ENCODE results near the gene APEH.

Gene APEH

GRCh38 chr3:49700453-49701128 is 26.4 kb downstream of the APEH start:
- no peak overlapping the region for H3K4me3 ChIP-seq
- DNase-seq (ENCODE audit: low read depth, low spot score), result no peak
- no peaks in the 10 kb centered on the region for H3K36me3 ChIP-seq (ENCODE audit: insufficient read depth, low read length)
- no peak overlapping the region for H3K9ac ChIP-seq (ENCODE audit: insufficient read length)
- TF ChIP-seq POLR2AphosphoS5 (IDR thresholded peaks at IDR 0.05; ENCODE audit: borderline replicate concordance, low read depth, low read length) (no peak), FOXP2 (optimal IDR thresholded peaks at IDR 0.05; ENCODE audit: control extremely low read depth, extremely low read length, insufficient read depth) (no peak), EZH2 (IDR thresholded peaks at IDR 0.05) (no peak)
- H3K9me3 ChIP-seq (ENCODE audit: low read depth, low read length), result no peaks in the 10 kb centered on the region
- no peak overlapping the region for H3K27ac ChIP-seq

- Histone ChIP-seq H3K36me3 (ENCODE audit: insufficient read depth, low read length) (no peaks in the 10 kb centered on the region), H3K4me3 (no peak overlapping the region), H3K27ac (no peak overlapping the region), H3K9me3 (ENCODE audit: low read depth, low read length) (no peaks in the 10 kb centered on the region), H3K9ac (ENCODE audit: insufficient read length) (no peak overlapping the region)
- no peak for DNase-seq (ENCODE audit: low read depth, low spot score)
- TF ChIP-seq EZH2 (IDR thresholded peaks at IDR 0.05) (no peak), POLR2AphosphoS5 (IDR thresholded peaks at IDR 0.05; ENCODE audit: borderline replicate concordance, low read depth, low read length) (no peak)
Observed at GRCh38 chr3:49701388-49702077, 27.4 kb downstream of the APEH start.

- no peaks in the 10 kb centered on the region for H3K36me3 ChIP-seq (ENCODE audit: insufficient read depth, low read length)
- DNase-seq (ENCODE audit: low read depth, low spot score), result no peak
- H3K9ac ChIP-seq (ENCODE audit: insufficient read length), result no peak overlapping the region
- no peak for TF ChIP-seq EZH2 (IDR thresholded peaks at IDR 0.05)
- no peak for TF ChIP-seq FOXP2 (optimal IDR thresholded peaks at IDR 0.05; ENCODE audit: control extremely low read depth, extremely low read length, insufficient read depth)
- TF ChIP-seq POLR2AphosphoS5 (IDR thresholded peaks at IDR 0.05; ENCODE audit: borderline replicate concordance, low read depth, low read length), result no peak
- no peak overlapping the region for H3K27ac ChIP-seq
- H3K4me3 ChIP-seq, result no peak overlapping the region
- no peaks in the 10 kb centered on the region for H3K9me3 ChIP-seq (ENCODE audit: low read depth, low read length)
Observed at GRCh38 chr3:49702672-49703071, 28.5 kb downstream of the APEH start.

- no peaks in the 10 kb centered on the region for H3K9me3 ChIP-seq (ENCODE audit: low read depth, low read length)
- no peaks in the 10 kb centered on the region for H3K36me3 ChIP-seq (ENCODE audit: insufficient read depth, low read length)
- no peak overlapping the region for H3K9ac ChIP-seq (ENCODE audit: insufficient read length)
- TF ChIP-seq POLR2AphosphoS5 (IDR thresholded peaks at IDR 0.05; ENCODE audit: borderline replicate concordance, low read depth, low read length), result no peak
- no peak for TF ChIP-seq FOXP2 (optimal IDR thresholded peaks at IDR 0.05; ENCODE audit: control extremely low read depth, extremely low read length, insufficient read depth)
- TF ChIP-seq EZH2 (IDR thresholded peaks at IDR 0.05), result no peak
- no peak overlapping the region for H3K27ac ChIP-seq
- H3K4me3 ChIP-seq, result no peak overlapping the region
- no peak for DNase-seq (ENCODE audit: low read depth, low spot score)
Observed at GRCh38 chr3:49703443-49703927, 29.3 kb downstream of the APEH start.

- TF ChIP-seq FOXP2 (optimal IDR thresholded peaks at IDR 0.05; ENCODE audit: control extremely low read depth, extremely low read length, insufficient read depth) (no peak), EZH2 (IDR thresholded peaks at IDR 0.05) (no peak), POLR2AphosphoS5 (IDR thresholded peaks at IDR 0.05; ENCODE audit: borderline replicate concordance, low read depth, low read length) (no peak)
- Histone ChIP-seq H3K36me3 (ENCODE audit: insufficient read depth, low read length) (no peaks in the 10 kb centered on the region), H3K9ac (ENCODE audit: insufficient read length) (no peak overlapping the region), H3K27ac (no peak overlapping the region), H3K4me3 (no peak overlapping the region), H3K9me3 (ENCODE audit: low read depth, low read length) (no peaks in the 10 kb centered on the region)
- DNase-seq (ENCODE audit: low read depth, low spot score), result no peak
Observed at GRCh38 chr3:49703956-49704355, 29.8 kb downstream of the APEH start.

DNA sequence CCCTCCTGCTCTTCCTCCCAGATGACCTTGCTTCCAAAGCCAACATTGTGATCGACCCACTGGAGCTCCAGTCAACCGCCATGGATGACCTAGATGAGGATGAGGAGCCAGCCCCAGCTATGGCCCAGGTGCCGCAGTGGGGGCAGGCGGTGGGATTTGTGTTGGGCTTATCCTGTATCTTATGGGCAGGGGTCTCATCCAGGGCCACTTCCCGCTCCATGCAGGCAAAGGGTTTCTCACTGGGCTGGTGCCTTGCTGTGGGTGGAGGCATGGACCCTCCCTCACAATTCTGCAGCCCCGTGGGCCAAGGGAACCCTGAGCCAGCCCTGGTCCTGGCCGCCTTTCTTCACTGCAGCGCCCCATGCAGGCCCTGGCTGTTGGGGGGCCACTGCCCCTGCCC is 30.5 kb downstream of the APEH start:
- no peak for TF ChIP-seq EZH2 (IDR thresholded peaks at IDR 0.05)
- no peak for TF ChIP-seq POLR2AphosphoS5 (IDR thresholded peaks at IDR 0.05; ENCODE audit: borderline replicate concordance, low read depth, low read length)
- no peak for TF ChIP-seq FOXP2 (optimal IDR thresholded peaks at IDR 0.05; ENCODE audit: control extremely low read depth, extremely low read length, insufficient read depth)
- Histone ChIP-seq H3K36me3 (ENCODE audit: insufficient read depth, low read length) (no peaks in the 10 kb centered on the region), H3K4me3 (no peak overlapping the region), H3K9me3 (ENCODE audit: low read depth, low read length) (no peaks in the 10 kb centered on the region), H3K27ac (no peak overlapping the region), H3K9ac (ENCODE audit: insufficient read length) (no peak overlapping the region)
- no peak for DNase-seq (ENCODE audit: low read depth, low spot score)

GRCh38 chr3:49705390-49705960 is 31.3 kb downstream of the APEH start:
- no peak overlapping the region for H3K9ac ChIP-seq (ENCODE audit: insufficient read length)
- no peaks in the 10 kb centered on the region for H3K36me3 ChIP-seq (ENCODE audit: insufficient read depth, low read length)
- no peak for DNase-seq (ENCODE audit: low read depth, low spot score)
- no peak overlapping the region for H3K27ac ChIP-seq
- no peaks in the 10 kb centered on the region for H3K9me3 ChIP-seq (ENCODE audit: low read depth, low read length)
- no peak for TF ChIP-seq FOXP2 (optimal IDR thresholded peaks at IDR 0.05; ENCODE audit: control extremely low read depth, extremely low read length, insufficient read depth)
- no peak for TF ChIP-seq POLR2AphosphoS5 (IDR thresholded peaks at IDR 0.05; ENCODE audit: borderline replicate concordance, low read depth, low read length)
- no peak for TF ChIP-seq EZH2 (IDR thresholded peaks at IDR 0.05)
- no peak overlapping the region for H3K4me3 ChIP-seq

DNA sequence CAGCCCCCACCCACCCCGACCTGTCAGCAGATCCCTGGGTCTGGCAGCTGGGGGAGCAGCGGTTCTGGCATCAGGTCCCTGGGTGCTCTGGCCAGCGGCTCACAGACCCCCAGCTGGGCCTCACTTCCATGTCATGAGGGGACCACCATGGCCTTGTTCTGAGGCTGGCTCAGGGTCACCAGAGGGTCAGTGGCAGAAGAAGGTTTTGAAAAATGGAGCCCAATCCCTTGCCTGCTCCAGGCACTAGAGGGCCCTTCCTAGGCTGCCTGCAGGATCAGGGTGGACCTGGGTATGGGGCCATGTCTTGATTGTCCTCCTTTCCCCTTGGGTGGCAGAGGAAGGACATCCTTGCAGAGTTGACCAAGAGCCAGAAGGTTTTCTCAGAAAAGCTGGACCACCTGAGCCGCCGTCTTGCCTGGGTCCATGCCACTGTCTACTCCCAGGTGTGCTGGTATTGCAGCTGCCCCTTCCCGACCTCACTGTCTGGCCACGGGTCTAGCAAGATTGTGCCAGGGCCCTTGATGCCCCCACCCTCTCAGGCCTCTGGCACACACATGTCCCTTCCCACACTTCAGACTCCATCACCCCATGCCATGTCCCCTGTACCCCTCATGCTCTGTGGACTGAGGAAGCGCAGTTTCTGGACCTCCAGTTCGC is 32.4 kb downstream of the APEH start:
- no peak for DNase-seq (ENCODE audit: low read depth, low spot score)
- no peak overlapping the region for H3K4me3 ChIP-seq
- H3K9ac ChIP-seq (ENCODE audit: insufficient read length), result no peak overlapping the region
- no peaks in the 10 kb centered on the region for H3K9me3 ChIP-seq (ENCODE audit: low read depth, low read length)
- H3K36me3 ChIP-seq (ENCODE audit: insufficient read depth, low read length), result no peaks in the 10 kb centered on the region
- TF ChIP-seq EZH2 (IDR thresholded peaks at IDR 0.05), result no peak
- TF ChIP-seq POLR2AphosphoS5 (IDR thresholded peaks at IDR 0.05; ENCODE audit: borderline replicate concordance, low read depth, low read length), result no peak
- no peak for TF ChIP-seq FOXP2 (optimal IDR thresholded peaks at IDR 0.05; ENCODE audit: control extremely low read depth, extremely low read length, insufficient read depth)
- no peak overlapping the region for H3K27ac ChIP-seq

Measured in SK-N-MC (cell line).